ENCODE results near the gene PPAT.

DNA sequence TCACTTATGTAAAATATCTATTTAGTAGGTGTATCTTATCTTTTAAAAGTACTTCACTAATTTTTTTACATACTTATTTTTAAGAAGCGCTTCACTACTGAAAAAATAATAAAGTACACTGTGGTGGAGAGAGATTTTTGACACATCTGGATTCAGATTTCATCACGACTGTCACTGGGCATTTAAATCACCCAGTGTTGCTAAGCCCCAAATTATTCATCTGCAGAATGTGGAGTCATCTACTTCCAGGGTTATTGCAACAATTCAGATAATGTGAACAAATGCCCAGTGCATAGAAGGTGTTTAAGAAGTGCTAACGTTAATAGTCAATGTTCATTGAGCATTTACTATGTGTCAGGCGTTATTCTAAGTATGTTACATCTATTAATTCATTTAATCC lies 90.0 kb downstream of the PPAT start:
- TF ChIP-seq ZNF274 (IDR thresholded peaks at IDR 0.05; ENCODE audit: low read depth, low read length) (no peak), YY1 (IDR thresholded peaks at IDR 0.05; ENCODE audit: insufficient read depth, insufficient read length) (no peak), SUZ12 (IDR thresholded peaks at IDR 0.05; ENCODE audit: extremely low read depth, insufficient read depth, insufficient read length) (no peak)

Data from NT2/D1 (cell line).